ENCODE data around the gene DUSP11. TPM values are rescaled to one million over a fixed set of nuclear protein-coding genes. Genes with fewer than 3 reads are reported as not detected.

The DUSP11 gene
- total and polyA plus RNA-seq, 4 donors: 6.7 to 10.7 (median 9.2) TPM

Other genes starting within 250 kb of the DUSP11 start
- gene NAT8, start 137.7 kb downstream of the DUSP11 start, total RNA-seq: 10 to 100 TPM; 10.7 to 27.6 TPM
- gene NAT8, start 137.7 kb downstream of the DUSP11 start, polyA plus RNA-seq: 10 to 100 TPM in 1 of 2 donors, 1 to 10 TPM in 1; 8.3 to 67.5 TPM
- 10 to 100 TPM; 16.2 to 17.2 TPM for gene TPRKB, start 42.8 kb downstream of the DUSP11 start, total RNA-seq
- gene TPRKB, start 42.8 kb downstream of the DUSP11 start, polyA plus RNA-seq: 10 to 100 TPM; 16.9 to 27.7 TPM
- not detected for gene C2orf78, start 4.1 kb upstream of the DUSP11 start, total RNA-seq
- under 1 TPM in 1 of 2 donors, not detected in 1; 0.02 TPM for gene C2orf78, start 4.1 kb upstream of the DUSP11 start, polyA plus RNA-seq
- gene STAMBP, start 48.9 kb upstream of the DUSP11 start, total RNA-seq: 10 to 100 TPM; 10.2 to 13.1 TPM
- 10 to 100 TPM; 18.6 to 27.1 TPM for gene STAMBP, start 48.9 kb upstream of the DUSP11 start, polyA plus RNA-seq
- 1 to 10 TPM in 1 of 2 donors, under 1 TPM in 1; 0.89 to 7.7 TPM for gene ACTG2, start 112.9 kb upstream of the DUSP11 start, total RNA-seq
- 1 to 10 TPM in 1 of 2 donors, under 1 TPM in 1; 0.46 to 9.0 TPM for gene ACTG2, start 112.9 kb upstream of the DUSP11 start, polyA plus RNA-seq
- gene DGUOK, start 146.8 kb upstream of the DUSP11 start, total RNA-seq: 10 to 100 TPM; 19.6 to 24.4 TPM
- 10 to 100 TPM; 32.2 to 49.7 TPM for gene DGUOK, start 146.8 kb upstream of the DUSP11 start, polyA plus RNA-seq
- 10 to 100 TPM in 1 of 2 donors, 1 to 10 TPM in 1; 5.0 to 16.2 TPM for gene TET3, start 204.8 kb upstream of the DUSP11 start, total RNA-seq
- gene TET3, start 204.8 kb upstream of the DUSP11 start, polyA plus RNA-seq: 1 to 10 TPM in 1 of 2 donors, under 1 TPM in 1; 0.89 to 1.5 TPM